SKM-1 (cell line): ENCODE measurements around the gene MLNR.
A peak's percentile ranks its signal among the peaks of the same experiment; 100 is the strongest.

ENCODE experiments used
- DNase-seq: peaks from one replicate; lab custom pipeline; 2025; ENCODE audit not compliant: unreplicated experiment; lab: John Stamatoyannopoulos, UW

MLNR gene, protein sequence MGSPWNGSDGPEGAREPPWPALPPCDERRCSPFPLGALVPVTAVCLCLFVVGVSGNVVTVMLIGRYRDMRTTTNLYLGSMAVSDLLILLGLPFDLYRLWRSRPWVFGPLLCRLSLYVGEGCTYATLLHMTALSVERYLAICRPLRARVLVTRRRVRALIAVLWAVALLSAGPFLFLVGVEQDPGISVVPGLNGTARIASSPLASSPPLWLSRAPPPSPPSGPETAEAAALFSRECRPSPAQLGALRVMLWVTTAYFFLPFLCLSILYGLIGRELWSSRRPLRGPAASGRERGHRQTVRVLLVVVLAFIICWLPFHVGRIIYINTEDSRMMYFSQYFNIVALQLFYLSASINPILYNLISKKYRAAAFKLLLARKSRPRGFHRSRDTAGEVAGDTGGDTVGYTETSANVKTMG

DNA sequence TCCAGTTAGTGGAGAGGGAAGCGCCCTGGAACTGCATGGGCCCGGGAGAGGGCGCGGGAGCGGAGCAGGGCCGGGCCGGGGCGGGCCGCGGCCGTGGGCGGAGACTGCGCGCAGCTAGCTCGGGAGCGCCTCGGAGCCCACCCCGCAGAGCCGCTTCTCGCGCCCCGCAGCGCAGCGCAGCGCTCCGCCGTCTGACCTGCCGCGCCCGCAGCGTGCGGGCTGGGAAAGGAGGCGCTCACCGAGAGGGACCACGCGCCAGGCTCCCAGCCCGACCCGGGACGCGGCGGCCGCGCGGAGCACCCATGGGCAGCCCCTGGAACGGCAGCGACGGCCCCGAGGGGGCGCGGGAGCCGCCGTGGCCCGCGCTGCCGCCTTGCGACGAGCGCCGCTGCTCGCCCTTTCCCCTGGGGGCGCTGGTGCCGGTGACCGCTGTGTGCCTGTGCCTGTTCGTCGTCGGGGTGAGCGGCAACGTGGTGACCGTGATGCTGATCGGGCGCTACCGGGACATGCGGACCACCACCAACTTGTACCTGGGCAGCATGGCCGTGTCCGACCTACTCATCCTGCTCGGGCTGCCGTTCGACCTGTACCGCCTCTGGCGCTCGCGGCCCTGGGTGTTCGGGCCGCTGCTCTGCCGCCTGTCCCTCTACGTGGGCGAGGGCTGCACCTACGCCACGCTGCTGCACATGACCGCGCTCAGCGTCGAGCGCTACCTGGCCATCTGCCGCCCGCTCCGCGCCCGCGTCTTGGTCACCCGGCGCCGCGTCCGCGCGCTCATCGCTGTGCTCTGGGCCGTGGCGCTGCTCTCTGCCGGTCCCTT, at the start of gene MLNR:
MLNR (plus strand) TSS at position 303 of the 820 bp plus-strand sequence; CDS start at position 303, 0 bp downstream.
- no peak for DNase-seq

DNA sequence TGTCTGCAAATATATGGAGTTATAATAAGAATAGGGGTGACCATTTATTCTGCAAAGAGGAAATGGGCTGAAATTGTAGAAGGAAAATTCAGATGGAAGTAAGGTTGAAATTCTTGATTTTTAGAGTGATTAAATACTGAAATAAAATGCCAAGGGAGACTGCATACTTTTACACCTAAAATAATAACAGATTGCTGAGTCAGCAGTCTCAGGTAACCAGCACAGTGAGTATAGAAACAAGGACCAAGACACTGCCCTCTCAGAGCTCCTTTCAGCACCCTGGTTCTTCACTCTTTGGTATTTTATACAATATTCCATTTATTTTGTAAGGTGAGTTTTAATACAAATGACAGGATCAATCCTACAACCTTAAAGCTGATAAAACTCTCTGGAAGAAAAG, 48.8 kb upstream of the MLNR start:
- DNase-seq, result no peak

DNA sequence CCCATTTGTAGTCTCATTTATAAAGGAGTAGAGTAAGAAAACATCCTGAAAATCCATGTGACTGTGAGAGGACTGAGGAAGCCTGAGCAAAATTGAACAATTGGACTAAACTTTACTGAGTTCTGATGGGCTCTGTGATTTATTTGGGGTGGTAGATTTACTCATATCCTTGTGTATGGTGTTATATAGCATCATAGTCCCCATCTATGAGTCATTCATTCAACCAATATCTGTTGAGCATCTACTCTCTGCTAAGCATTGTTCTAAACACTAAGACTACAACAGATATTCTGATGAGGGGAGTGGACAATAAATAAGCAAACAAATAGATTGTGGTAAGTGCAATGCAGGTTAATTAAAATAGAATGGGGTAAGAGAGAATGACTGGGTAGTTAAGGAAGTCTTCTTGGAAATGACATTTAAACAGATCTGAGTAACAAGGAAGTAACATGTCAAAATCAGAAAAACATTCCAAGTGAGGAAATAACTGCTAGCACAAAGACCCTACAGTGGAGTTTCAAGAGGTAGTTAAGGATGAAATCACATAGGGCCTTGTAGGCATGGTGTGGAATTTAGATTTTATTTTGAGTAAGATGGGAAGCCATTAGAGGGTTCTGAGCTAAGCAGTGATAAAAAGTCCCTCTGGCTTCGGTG, 36.3 kb upstream of the MLNR start:
- DNase-seq, result no peak

- DNase-seq, result no peak
Measured at GRCh38 chr13:49184621-49185020, 35.5 kb upstream of the MLNR start.

GRCh38 chr13:49185264-49185663, 34.9 kb upstream of the MLNR start:
- DNase-seq, result no peak

- no peak for DNase-seq
Measured at GRCh38 chr13:49190901-49191300, 29.2 kb upstream of the MLNR start.

DNA sequence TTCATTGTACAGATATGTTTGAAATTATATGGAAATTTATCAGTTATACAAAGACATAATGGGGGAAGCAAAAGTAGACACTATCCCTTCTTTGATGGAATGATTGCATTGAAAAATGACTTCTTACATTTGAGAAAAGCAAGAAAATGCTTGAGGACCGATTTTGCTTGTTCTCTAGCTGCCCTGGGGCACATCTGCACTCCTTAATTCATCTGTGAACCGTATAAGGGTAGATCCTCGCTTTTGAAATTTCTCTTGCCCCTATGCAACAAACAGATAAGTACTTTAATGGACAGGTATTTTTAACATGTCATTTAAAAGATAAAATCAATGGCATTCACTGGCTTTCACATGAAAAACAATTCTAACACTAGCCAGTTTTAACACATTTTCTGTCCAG, 13.5 kb upstream of the MLNR start:
- DNase-seq, result no peak

DNA sequence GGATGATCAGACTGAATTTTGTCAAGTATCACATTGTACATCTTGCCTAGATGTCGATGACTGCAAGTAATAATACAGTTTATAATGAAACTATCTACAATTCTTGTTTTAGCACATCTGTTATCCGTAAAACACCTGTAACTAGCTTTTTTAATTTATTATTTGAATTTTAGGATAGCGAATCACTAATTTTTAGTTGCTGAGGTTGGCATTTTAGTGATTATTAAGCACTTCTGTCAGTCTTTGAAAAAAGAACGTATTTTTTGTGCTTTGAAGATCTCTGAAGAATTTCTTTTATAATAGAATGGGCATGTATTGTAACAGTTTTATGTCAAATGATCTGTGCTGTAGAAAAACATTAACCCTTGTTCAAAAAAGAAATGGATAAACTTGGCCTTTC, 11.5 kb upstream of the MLNR start:
- DNase-seq, result no peak

DNA sequence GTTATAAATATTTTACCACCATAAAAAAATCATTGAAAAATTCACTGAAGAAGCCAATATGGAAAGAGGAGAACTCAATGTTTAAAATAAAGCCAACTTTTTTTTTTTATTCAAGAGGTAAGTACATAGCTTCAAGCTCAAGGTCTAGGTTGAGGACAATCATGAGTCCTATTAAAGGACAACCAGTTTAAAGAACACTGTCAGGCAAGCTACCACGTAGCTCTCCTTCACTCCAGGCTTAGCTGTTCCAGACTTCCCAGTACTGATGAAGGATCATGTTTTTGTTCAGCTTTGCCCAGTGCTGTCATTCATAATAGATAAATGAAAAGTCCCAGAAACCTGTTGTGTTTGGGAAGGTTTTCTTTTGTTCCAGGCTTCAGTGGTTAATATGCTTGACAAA, 10.0 kb upstream of the MLNR start:
- DNase-seq, result no peak

DNA sequence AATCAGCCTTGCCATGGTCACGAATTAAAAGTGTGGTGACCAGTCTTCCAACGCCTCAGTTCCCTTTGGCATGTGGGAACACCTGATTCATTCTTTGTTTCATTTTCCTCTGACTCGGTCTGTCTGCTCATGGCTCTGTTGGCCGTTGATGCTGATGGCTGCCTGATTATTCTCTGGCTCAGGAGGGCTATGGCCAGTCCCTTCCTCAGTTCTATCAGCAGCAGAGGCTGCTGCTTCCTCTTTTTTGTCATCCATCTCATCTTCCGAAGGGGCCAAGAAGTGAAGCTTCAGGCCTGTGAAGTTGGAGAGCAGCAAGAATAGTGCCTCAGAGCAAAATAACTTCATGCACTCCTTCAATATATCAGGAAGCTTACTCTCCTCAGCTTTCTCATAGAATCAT, 9.5 kb upstream of the MLNR start:
- no peak for DNase-seq

- no peak for DNase-seq
Measured at GRCh38 chr13:49213539-49213938, 6.6 kb upstream of the MLNR start.

- no peak for DNase-seq
Measured at GRCh38 chr13:49213997-49214916, 5.9 kb upstream of the MLNR start.

DNA sequence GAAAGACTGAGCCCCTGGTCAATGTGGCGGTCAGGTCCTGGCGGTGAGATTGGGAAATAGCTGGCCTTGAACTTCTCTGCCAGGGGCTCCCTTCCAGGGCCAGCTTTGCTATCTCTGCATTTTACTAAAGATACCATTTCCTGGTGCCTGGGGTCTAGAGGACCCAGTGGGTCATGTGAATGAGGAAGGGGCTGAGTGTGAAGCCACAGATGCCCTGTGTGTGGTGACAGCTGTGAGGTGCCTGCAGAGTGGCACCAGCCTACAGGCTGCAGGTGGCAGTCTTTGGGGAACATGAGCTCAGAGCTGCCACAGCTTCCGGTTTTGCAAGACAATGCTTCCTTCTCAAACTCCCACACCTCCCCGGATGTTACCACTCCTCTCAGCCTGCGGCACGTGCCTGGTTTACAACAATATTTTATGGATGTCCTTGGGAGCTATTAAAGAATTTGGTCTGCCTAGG, 5.2 kb upstream of the MLNR start:
- DNase-seq, result peak; percentile 89

- DNase-seq, result no peak
Measured at GRCh38 chr13:49216334-49216733, 3.8 kb upstream of the MLNR start.

DNA sequence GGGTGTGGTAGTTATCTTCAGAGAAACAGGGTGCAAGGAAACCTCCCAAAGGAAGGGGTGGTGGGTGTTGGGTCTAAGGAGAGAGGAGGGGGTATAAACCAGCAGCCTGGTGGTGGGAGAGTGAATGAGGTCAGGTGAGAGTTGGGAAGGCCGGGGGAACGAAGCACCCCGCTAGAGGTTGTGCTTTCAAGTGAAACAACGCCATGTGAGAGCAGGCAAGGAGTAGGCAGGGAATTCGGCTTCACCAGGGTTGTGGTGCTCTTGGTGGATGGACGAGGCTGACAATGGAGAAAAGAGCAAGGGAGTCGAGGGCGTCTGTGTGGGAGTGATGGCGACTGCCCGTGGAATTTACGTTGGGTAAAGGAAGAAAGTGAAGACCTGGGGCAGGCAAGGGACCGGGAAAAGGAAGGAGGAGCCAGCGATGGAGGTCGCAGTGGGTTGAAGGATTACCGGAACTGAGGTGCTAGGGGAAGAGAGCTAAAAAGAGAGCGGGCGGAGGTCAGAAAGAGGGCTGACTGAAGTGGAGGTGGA, 2.1 kb upstream of the MLNR start:
- no peak for DNase-seq

DNA sequence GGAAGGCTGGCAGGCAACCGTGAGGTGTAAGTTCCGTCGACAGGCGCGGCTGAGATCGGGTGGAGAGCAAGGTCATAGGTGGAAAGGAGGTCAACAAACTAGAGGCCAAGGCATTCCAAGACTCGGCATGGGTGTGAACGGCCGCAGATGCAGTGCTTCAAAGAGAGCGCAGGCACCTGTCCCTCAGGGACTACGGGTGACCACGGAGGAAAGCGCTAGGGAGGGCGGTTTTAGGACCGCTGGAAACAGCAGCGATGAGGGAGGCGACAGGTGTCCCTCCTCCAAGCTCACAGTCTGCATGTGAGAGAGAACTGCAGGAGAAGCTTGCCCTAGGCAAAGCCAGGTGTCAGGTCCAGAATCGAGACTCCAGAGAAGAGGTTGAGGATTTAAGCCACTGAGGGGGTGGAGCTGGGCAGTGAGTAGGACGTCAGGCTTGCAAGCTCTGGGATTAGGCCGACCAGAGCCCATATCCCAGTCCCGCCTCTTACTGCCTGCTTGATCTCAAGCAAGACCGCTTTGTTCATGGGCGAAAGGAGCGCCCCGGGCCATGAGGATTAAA, 1.6 kb upstream of the MLNR start:
- DNase-seq, result no peak

- no peak for DNase-seq
Measured at GRCh38 chr13:49219647-49220035, 497 bp upstream of the MLNR start.

- DNase-seq, result no peak
Measured at GRCh38 chr13:49220856-49221589, 885 bp downstream of the MLNR start.

DNA sequence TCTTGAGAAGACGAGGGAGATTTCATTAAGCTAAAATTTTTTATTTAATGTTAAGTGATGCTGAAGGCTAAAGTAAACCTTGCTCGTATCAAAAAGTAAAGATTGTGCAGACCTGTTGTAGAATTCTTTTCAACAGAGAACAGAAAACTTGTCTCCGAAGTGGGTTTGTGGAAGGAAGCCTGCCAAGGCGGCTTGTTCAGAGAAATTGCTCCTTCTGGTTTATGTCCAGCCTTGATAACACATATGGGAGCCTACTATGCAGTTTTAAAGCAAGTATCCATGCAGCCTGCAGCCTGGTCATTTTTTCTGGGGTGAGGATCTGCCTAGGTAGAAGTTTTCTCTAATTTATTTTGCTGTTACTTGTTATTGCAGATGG, 1.4 kb downstream of the MLNR start:
- DNase-seq, result no peak
